LoVo (cell line): ENCODE results near the gene NUAK2.
"Not testable (repeated sequence)": the region's sequence is repeated elsewhere in the genome, so short reads cannot be mapped to it uniquely, and the experiment has no call there.

ENCODE experiments used
- DNase-seq: peaks from one replicate; pipeline ENCODE4 v3.0.0-alpha.2; 2016; ENCODE audit warnings: low spot score

NUAK2 gene

DNA sequence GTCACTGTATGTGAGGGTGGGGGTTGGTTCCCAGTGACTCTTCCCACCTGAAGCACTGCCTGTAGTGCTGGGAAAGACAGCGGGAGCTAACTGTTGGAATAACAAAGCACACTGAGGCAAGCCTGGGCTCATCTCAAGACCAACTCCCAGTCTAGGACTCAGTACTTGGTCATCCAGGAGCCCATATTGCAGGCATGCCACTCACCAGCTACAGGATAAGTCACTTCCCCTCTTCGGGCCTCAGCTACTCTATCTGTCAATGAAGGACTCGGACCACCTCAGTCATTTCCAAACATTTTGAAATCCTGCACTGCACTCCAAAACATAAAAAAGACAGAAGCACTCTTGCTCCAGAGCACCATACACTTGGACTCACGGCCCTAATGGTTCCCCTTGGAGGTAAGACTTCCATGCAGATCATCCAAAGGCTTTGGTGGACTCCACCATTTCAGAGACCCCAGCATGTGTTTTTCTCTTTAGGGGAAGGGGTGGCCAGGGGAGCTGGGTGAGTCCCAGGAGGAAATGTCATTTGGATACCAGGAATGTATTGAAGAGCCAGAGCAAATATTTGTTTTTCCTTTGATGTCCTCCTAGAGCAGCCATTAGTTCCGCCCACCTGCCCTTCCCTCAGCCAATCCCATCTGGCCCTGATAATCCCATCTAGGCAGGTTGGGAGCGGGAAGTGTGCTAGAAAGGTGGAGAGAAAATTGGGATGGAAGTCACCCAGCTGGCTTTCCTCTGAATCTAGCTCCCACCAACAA, 3.1 kb downstream of the NUAK2 start:
- peak; percentile 38 for DNase-seq

- DNase-seq = peak; percentile 91
Observed at GRCh38 chr1:205317311-205317917, 4.1 kb downstream of the NUAK2 start.

GRCh38 chr1:205316161-205316566, 5.4 kb downstream of the NUAK2 start:
- no peak for DNase-seq

- no peak for DNase-seq
Observed at GRCh38 chr1:205315008-205315618, 6.4 kb downstream of the NUAK2 start.

GRCh38 chr1:205313563-205314308, 7.8 kb downstream of the NUAK2 start:
- DNase-seq = no peak

DNA sequence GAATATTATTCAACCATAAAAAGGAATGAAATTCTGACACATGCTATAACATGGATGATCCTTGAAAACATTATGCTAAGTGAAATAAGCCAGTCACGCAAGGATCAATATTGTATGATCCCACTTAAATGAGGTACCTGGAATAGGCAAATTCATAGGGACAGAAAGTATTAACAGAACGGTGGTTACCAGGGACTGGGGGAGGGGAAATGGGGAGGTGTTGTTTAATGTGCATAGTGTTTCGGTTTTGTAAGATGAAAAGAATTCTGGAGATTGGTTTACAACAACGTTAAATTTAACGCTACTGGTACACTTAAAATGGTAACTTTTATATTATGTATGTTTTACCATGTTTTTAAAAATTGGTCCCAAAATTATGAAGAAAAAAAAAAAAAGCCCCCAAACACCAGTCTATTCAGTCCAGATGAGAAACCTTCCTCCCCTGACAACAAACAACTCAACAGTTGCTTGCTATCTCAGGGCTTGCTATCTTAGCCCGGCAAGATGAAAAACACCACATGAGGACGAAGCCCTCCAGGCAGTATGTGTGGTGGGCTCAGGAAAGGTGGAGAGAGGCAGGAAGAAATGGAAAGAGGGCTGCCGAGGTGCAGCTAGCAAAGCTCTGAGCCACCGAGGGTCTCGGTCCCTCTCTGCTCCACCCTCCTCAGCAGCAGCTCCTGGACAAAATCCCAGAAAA, 8.5 kb downstream of the NUAK2 start:
- DNase-seq = no peak

GRCh38 chr1:205310976-205311704, 10.4 kb downstream of the NUAK2 start:
- DNase-seq = no peak

DNA sequence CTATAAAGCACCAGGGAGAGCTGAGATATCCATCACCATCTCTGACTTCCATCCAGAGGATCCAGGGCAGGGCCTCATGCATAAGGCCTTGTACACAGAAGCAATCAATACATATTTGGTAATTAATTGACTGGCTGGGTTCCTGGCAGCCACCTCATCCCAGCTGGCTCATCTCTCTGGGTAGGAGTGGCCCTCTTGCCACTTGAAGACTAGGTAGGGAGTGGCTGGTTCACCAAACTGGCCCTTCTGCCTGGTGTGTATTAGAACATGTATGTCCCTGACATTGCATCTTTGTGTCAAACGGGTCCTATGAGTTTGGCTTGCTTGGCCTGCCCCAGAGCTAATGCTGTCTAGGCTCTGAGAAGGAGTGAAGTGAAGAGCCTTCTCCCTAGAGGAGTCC, 11.8 kb downstream of the NUAK2 start:
- no peak for DNase-seq

GRCh38 chr1:205306929-205307566, 14.5 kb downstream of the NUAK2 start:
- DNase-seq = peak; percentile 79

GRCh38 chr1:205304695-205305070, 16.9 kb downstream of the NUAK2 start:
- DNase-seq = no peak

DNA sequence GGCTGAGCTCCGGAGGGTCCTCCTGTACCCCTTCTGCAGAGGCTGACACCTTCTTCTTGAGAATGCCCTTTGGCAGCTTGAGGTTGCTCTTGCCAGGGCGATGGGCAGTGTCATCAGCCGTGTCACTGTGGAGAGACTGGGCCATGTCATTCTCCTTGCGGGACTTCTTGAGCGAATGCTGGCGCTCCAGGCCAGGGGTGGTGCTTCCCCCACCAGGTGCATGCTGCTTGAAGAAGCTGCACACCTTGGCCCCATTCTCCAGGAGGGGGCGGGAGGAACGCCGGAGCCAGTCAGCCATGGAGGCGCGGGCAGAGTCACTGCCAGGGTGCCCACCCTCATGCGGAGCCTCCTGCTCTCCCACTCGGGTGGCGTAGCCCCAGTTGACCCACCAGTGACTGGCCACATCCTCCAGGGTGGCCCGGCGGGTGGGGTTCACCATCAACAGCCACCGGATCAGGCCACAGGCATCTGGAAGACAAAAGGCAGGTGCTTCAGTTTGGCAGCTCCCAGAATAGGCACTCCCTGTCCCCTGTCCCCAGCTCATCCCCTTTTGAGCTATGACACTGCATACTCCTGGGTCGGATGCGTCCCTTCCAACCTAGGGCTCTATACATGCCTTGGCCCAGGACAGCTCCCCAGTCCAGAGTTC, 17.4 kb downstream of the NUAK2 start:
- DNase-seq = no peak

DNA sequence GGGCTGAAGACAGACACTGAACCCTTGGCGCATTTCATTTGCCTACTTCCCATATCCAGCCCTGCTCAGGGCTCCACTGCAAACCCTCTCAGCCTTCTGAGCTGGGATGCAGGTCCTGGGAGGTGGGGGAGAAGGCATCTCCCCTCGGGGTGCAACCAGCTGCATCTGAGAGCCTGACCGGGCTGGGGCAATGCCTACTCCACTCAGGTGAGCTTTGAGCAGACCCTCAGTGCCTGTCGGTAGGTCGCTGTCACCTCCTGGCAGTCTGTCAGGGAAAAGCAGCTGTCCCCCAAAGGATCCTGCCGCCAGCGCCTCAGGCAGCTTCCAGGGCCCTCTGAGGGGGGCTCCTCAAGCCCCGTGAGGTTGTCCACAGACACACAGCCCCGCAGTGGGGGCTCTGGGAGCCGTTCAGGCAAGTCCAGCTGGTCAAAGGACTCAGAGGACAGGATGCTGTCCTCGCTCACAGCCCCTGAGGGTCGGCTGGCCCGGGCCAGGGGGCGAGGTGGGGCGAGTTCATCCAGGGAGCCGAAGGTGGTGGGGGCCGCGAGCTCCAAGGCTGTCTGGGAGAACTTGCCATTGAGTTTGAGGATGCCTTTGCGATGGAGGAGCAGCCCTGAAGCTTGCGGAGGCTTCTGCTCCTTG, 18.2 kb downstream of the NUAK2 start:
- no peak for DNase-seq

DNA sequence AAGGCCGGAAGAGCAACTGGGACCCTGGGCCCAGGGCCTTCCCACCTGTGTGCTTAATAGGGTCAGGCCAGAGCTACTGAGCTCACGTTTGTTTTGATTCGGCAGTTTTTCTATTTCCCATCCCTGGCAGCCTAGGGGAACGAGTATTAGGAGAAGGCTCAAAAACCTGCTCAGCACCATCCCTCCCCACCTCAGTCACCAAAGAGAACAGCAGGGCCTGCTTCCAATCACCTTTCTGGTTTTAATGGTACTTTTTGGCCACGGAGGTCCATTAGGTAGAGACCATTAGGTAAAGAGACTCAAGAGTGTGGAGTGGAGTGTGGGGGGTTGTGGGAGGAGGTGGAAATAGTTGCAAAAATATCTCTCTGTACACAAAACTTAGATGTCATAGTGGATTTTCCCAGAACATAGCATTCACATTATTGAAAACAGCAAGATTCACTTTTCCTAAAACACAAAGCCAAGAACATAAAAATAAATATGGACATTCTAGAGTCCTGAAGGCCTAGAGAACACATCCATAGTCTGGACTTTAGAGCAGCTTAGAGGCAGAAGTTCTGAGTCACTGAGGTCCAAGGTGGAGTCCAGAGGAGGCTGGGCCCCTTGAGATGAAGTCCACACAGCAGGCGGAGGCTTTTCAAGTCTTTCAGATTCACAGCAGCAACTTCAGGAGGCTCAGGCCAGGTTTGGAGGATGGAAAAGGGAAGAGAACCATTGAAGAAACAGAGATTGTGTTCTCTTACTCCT, 19.5 kb downstream of the NUAK2 start:
- DNase-seq = no peak

DNA sequence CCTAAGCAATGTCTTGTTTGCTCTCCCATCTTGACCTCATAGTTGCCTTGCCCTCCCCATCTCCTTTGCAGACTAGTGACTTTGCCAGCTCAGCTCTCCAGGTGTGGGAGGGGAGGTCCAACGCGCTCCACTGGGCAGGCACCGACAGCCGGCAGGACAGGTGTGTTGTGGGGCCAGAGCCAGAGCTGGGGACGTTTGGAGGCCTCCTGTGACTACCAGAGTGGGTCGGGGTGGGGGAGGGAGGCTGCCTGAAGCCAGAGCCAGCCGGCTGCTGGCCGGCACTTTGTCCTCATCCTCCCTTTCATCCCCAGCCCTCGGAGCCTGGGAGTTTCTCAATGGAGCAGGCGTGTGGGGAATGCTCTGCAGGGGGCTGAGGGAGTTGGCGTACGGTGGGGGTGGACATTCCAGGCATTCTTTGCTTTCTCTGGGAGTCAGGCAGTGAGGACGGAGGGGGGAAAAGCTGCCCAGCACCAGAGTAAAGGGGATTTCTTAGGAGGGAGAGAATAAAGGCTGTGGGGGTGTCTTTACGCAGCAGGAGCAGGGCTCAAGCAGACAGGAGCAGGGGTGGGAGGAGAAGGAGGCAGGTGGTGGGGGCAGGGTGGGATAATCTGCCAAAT, 20.2 kb downstream of the NUAK2 start:
- DNase-seq = peak; percentile 54

DNA sequence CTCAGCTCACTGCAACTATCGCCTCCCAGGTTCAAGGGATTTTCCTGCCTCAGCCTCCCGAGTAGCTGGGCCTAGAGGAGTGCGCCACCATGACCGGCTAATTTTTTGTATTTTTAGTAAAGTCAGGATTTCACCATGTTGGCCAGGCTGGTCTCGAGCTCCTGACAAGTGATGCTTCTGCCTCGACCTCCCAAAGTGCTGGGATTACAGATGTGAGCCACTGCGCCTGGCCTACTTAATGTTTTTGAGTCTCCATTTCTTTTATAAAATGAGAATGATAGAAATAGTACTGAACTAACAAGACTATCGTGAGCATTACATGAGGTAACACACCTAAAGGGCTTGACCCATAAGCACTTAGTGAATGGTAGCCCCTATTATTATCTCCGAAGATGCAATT, 21.4 kb downstream of the NUAK2 start:
- no peak for DNase-seq

- peak; percentile 61 for DNase-seq
Observed at GRCh38 chr1:205298191-205298994, 23.2 kb downstream of the NUAK2 start.

DNA sequence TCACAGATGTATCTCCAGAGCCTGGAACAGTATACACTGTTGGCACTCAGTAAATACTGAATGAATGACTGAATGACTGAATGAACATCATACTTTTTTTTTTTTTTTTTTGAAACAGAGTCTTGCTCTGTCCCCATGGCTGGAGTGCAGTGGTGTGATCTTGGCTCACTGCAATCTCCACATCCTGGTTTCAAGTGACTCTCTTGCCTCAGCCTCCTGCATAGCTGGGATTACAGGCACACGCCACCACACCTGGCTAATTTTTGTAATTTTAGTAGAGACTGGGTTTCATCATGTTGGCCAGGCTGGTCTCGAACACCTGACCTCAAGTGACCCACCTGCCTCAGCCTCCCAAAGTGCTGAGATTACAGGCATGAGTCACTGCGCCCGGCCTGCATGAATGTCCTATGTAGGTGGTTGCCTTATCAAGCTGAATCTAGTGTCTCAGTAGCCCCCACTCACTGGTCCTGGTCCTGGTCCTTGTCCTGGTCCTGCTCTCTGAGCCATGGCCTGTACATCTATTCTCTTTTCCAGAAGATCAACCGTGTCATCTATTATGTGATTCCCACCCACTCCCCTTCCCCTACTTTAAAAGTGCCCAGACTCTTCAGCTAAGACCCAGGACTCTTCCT, 23.9 kb downstream of the NUAK2 start:
- not testable (repeated sequence) for DNase-seq
